Kidney (tissue), 14 donors: ENCODE data around the gene PIP4K2A. TPM values are rescaled to one million over a fixed set of nuclear protein-coding genes. Genes with fewer than 3 reads are reported as not detected.

Source experiments
- DNase-seq, 5 donors: peaks; one replicate each; pipeline ENCODE4 v3.0.0-alpha.2; 2013 to 2020
- FAIRE-seq: peaks from 2 replicates; lab custom pipeline; 2012; peaks lifted over from hg19 to GRCh38; lab: Jason Lieb, UNC
- H3K27ac ChIP-seq, 2 donors: one replicate each; pipeline ENCODE4 v1.7.0; 2013; ENCODE audit warnings: low read depth in 2 of 2, low read length in 2 of 2, inconsistent platforms in 1 of 2
- H3K27me3 ChIP-seq: one replicate; pipeline ENCODE4 v1.7.1; 2013; ENCODE audit warnings: low read length, inconsistent platforms; ENCODE audit not compliant: control insufficient read depth, insufficient read depth
- H3K36me3 ChIP-seq, 3 donors: one replicate each; pipeline versions ENCODE4 v1.7.0 to v1.7.1; 2013; ENCODE audit warnings: low read length in 3 of 3, control low read depth in 1 of 3, inconsistent platforms in 1 of 3; ENCODE audit not compliant: insufficient read depth in 3 of 3, control insufficient read depth in 2 of 3
- H3K4me1 ChIP-seq, 3 donors: one replicate each; pipeline versions ENCODE4 v1.7.0 to v1.7.1; 2013; ENCODE audit warnings: low read length in 3 of 3, inconsistent platforms in 1 of 3, low read depth in 1 of 3; ENCODE audit not compliant: control insufficient read depth in 2 of 3, insufficient read depth in 2 of 3
- H3K4me3 ChIP-seq, 3 donors: one replicate each; pipeline versions ENCODE4 v1.7.0 to v1.8.1; 2013; ENCODE audit warnings: low read length in 3 of 3, control low read depth in 1 of 3, inconsistent platforms in 1 of 3
- H3K9ac ChIP-seq, 3 donors: one replicate each; pipeline versions ENCODE4 v1.7.0 to v1.7.1; 2013; ENCODE audit warnings: low read length in 3 of 3, control low read depth in 1 of 3, inconsistent platforms in 1 of 3
- H3K9me3 ChIP-seq, 3 donors: one replicate each; pipeline versions ENCODE4 v1.7.0 to v1.7.1; 2013; ENCODE audit warnings: low read length in 3 of 3, control low read depth in 1 of 3, inconsistent platforms in 1 of 3; ENCODE audit not compliant: control insufficient read depth in 2 of 3, insufficient read depth in 1 of 3
- CTCF ChIP-seq: IDR thresholded peaks from 3 replicates; pipeline ENCODE4 v1.5.1; 2012; ENCODE audit warnings: mild to moderate bottlenecking, moderate library complexity, borderline replicate concordance; ENCODE audit not compliant: insufficient read depth; ENCODE audit errors: extremely low read depth
- intact Hi-C: fragments of 100-400 bp; cut with DNase I; formaldehyde crosslinking; loops from one replicate; pipeline ENCODE4 v1.11.1; 2022
- polyA plus RNA-seq: library from polyadenylated mRNA; stranded (reverse); fragments of 350-450 nt; fragmentation: Illumina TruSeq; extraction: RNeasy Lipid Tissue Mini Kit (QIAGEN cat#74804); gene quantifications from one replicate; pipeline ENCODE4 v1.2.3, GENCODE V29; 2014; ENCODE audit warnings: low read depth, low replicate concordance; ENCODE audit not compliant: insufficient read depth
- total RNA-seq: library from RNA; stranded (reverse); fragmentation: NEBNext Ultra II Directional; extraction: Animal tissue kit (Norgen Biotek cat#: 25700); gene quantifications from one replicate; pipeline ENCODE4 v1.2.1, GENCODE V29; 2021
- donor health status: control.
- donor health status: control.
- donor health status: control.
- donor health status: control.
- donor health status: control.
- donor health status: DM: yes; HTN: yes; CAD: no.
- donor health status: Normal renal cell carcinoma (clear cell type).

Gene PIP4K2A
- total and polyA plus RNA-seq, 2 donors from 2014 or later: 12.2 to 54.6 TPM

DNA sequence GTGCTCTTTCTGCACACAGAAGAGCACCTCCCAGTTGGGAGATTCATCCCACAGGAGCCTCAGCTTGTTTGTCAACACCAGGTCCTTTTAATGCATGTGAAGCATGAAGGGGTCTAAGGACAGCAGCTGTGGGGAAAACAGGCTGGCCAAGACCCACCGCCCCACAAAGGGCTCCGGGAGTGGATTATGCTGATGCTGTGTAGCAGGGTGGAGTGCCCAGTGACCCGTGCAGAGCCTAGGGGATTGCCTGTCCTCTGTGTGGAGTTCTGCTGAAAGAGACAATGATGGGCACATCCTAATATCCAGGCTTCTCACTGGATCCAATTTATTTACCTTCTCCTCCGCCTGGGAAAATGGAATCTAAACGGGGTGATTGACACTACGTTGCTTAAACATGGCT is 74.0 kb downstream of the PIP4K2A start:
- no peaks in the 10 kb centered on the region for H3K36me3 ChIP-seq
- FAIRE-seq (no peak), DNase-seq (peak in 1 of 5 donors; percentile 22)
- H3K9me3 ChIP-seq: no peaks in the 10 kb centered on the region
- intact Hi-C loops: no loop called here
- no peak overlapping the region for H3K4me3 ChIP-seq
- H3K27me3 ChIP-seq: no peaks in the 10 kb centered on the region
- TF ChIP-seq CTCF: no peak
- H3K9ac ChIP-seq: no peak overlapping the region
- H3K27ac ChIP-seq: no peak overlapping the region
- H3K4me1 ChIP-seq: no peaks in the 10 kb centered on the region

GRCh38 chr10:22638863-22639262 is 75.5 kb downstream of the PIP4K2A start:
- TF ChIP-seq CTCF: no peak
- Histone ChIP-seq H3K27ac (no peak overlapping the region), H3K9ac (no peak overlapping the region), H3K4me3 (no peak overlapping the region), H3K36me3 (no peaks in the 10 kb centered on the region), H3K9me3 (no peaks in the 10 kb centered on the region), H3K27me3 (no peaks in the 10 kb centered on the region), H3K4me1 (no peaks in the 10 kb centered on the region)
- no peak for DNase-seq
- intact Hi-C loops: no loop called here
- FAIRE-seq: no peak

- FAIRE-seq (no peak), DNase-seq (no peak)
- Histone ChIP-seq H3K27me3 (no peaks in the 10 kb centered on the region), H3K4me1 (peaks cover 0 to 5% (median 3%) of the 10 kb centered on the region in 3 donors), H3K36me3 (no peaks in the 10 kb centered on the region), H3K4me3 (no peak overlapping the region), H3K27ac (no peak overlapping the region), H3K9me3 (no peaks in the 10 kb centered on the region), H3K9ac (no peak overlapping the region)
- TF ChIP-seq CTCF: no peak
- intact Hi-C loops: no loop called here
These were observed 76.9 kb downstream of the PIP4K2A start for GRCh38 chr10:22637491-22637890.

GRCh38 chr10:22635650-22636049 is 78.7 kb downstream of the PIP4K2A start:
- intact Hi-C loops: no loop called here
- Histone ChIP-seq H3K9ac (no peak overlapping the region), H3K4me1 (peaks cover 0 to 12% (median 7%) of the 10 kb centered on the region in 3 donors), H3K27me3 (no peaks in the 10 kb centered on the region), H3K4me3 (no peak overlapping the region), H3K27ac (no peak overlapping the region), H3K9me3 (no peaks in the 10 kb centered on the region), H3K36me3 (no peaks in the 10 kb centered on the region)
- TF ChIP-seq CTCF: no peak
- DNase-seq (no peak), FAIRE-seq (no peak)
